CD14-positive monocyte (primary cell): Measurements from ENCODE around the gene SIRT7. TPM values are rescaled to one million over a fixed set of nuclear protein-coding genes. Genes with fewer than 3 reads are reported as not detected.

Experiments used
- DNase-seq, 3 donors: peaks; one replicate each; pipeline ENCODE4 v3.0.0-alpha.2; 2011 to 2022
- H2AFZ ChIP-seq: 2 replicates; pipeline ENCODE4 v1.6.0; 2012; ENCODE audit warnings: mild to moderate bottlenecking, low read depth, low read length, inconsistent platforms; ENCODE audit not compliant: insufficient read depth, poor library complexity, severe bottlenecking
- H3K27ac ChIP-seq, 2 donors: 1 replicate in 1 of 2; 2 replicates in 1 of 2; pipeline ENCODE4 v1.5.1; 2012 to 2013; ENCODE audit warnings: low read length in 2 of 2, control low read depth in 1 of 2, inconsistent platforms in 1 of 2, low read depth in 1 of 2, mild to moderate bottlenecking in 1 of 2
- H3K27me3 ChIP-seq, 2 donors: one replicate each; pipeline versions ENCODE4 v1.6.0 to v1.6.1; 2011 to 2013; ENCODE audit warnings: low read length in 2 of 2; ENCODE audit not compliant: control insufficient read depth in 2 of 2, insufficient read depth in 2 of 2
- H3K36me3 ChIP-seq, 2 donors: replicated peaks in 1 of 2; 1 replicate in 1 of 2; 2 replicates in 1 of 2; pipeline versions ENCODE4 v1.5.1 to v1.6.1; 2012 to 2013; ENCODE audit warnings: low read length in 2 of 2, control low read depth in 1 of 2, inconsistent platforms in 1 of 2, mild to moderate bottlenecking in 1 of 2; ENCODE audit not compliant: insufficient read depth in 2 of 2, control insufficient read depth in 1 of 2
- H3K4me1 ChIP-seq, 2 donors: 1 replicate in 1 of 2; 2 replicates in 1 of 2; pipeline versions ENCODE4 v1.5.1 to v1.6.1; 2012 to 2013; ENCODE audit warnings: low read length in 2 of 2, control low read depth in 1 of 2, inconsistent platforms in 1 of 2, mild to moderate bottlenecking in 1 of 2, moderate library complexity in 1 of 2; ENCODE audit not compliant: insufficient read depth in 2 of 2, control insufficient read depth in 1 of 2
- H3K4me2 ChIP-seq: replicated peaks from 2 replicates; pipeline ENCODE3; 2012; ENCODE audit warnings: low read length, moderate library complexity, mild to moderate bottlenecking; ENCODE audit not compliant: poor library complexity, severe bottlenecking; ENCODE audit errors: extremely low read depth
- H3K4me3 ChIP-seq, 3 experiments: fragments of 200-600 bp in 1 of 3; sonication (generic) in 1 of 3; replicated peaks in 1 of 3; 1 replicate in 2 of 3; 2 replicates in 1 of 3; pipeline ENCODE4 v1.5.1; 2011 to 2013; ENCODE audit warnings: low read length in 3 of 3, mild to moderate bottlenecking in 3 of 3, control low read depth in 2 of 3, low read depth in 2 of 3, inconsistent platforms in 1 of 3, moderate library complexity in 1 of 3
- H3K79me2 ChIP-seq: 2 replicates; pipeline ENCODE4 v1.6.0; 2012; ENCODE audit warnings: mild to moderate bottlenecking, control low read depth, inconsistent platforms, low read length, moderate library complexity; ENCODE audit not compliant: insufficient read depth
- H3K9ac ChIP-seq: 2 replicates; pipeline ENCODE4 v1.6.0; 2017; ENCODE audit warnings: low read length, mild to moderate bottlenecking; ENCODE audit not compliant: insufficient read depth, poor library complexity, severe bottlenecking
- H3K9me3 ChIP-seq, 2 donors: replicated peaks in 1 of 2; 1 replicate in 1 of 2; 2 replicates in 1 of 2; pipeline versions ENCODE4 v1.5.1 to v1.6.1; 2012 to 2013; ENCODE audit warnings: low read length in 2 of 2, control low read depth in 1 of 2; ENCODE audit not compliant: control insufficient read depth in 1 of 2, insufficient read depth in 1 of 2
- H4K20me1 ChIP-seq: 2 replicates; pipeline ENCODE4 v1.6.0; 2012; ENCODE audit warnings: mild to moderate bottlenecking, low read length, control low read depth, moderate library complexity; ENCODE audit not compliant: insufficient read depth
- H3K27ac Mint-ChIP-seq, 7 donors: one replicate each; pipeline ENCODE4 v1.8.0; 2020; ENCODE audit warnings: mild to moderate bottlenecking in 7 of 7, mixed read lengths in 7 of 7, moderate library complexity in 6 of 7, inconsistent platforms in 2 of 7
- H3K27me3 Mint-ChIP-seq, 3 donors: one replicate each; pipeline ENCODE4 v1.8.0; 2021 to 2022; ENCODE audit warnings: low read depth in 3 of 3, mild to moderate bottlenecking in 3 of 3, mixed read lengths in 3 of 3, moderate library complexity in 3 of 3, inconsistent platforms in 1 of 3
- H3K36me3 Mint-ChIP-seq, 2 donors: one replicate each; pipeline ENCODE4 v1.8.0; 2020; ENCODE audit warnings: mixed read lengths in 2 of 2, inconsistent platforms in 1 of 2, mild to moderate bottlenecking in 1 of 2
- H3K4me1 Mint-ChIP-seq: one replicate; pipeline ENCODE4 v1.8.0; 2020; ENCODE audit warnings: mild to moderate bottlenecking, mixed read lengths
- H3K4me3 Mint-ChIP-seq, 2 donors: one replicate each; pipeline ENCODE4 v1.8.0; 2020; ENCODE audit warnings: mild to moderate bottlenecking in 2 of 2, mixed read lengths in 2 of 2, moderate library complexity in 1 of 2
- H3K9me3 Mint-ChIP-seq, 7 donors: one replicate each; pipeline ENCODE4 v1.8.0; 2020 to 2022; ENCODE audit warnings: mixed read lengths in 7 of 7, mild to moderate bottlenecking in 6 of 7, moderate library complexity in 6 of 7, inconsistent platforms in 2 of 7
- WGBS: methylation state at CpG from one replicate; pipeline ENCODE4 v1.1.5; 2013; ENCODE audit warnings: missing lambda C conversion rate; ENCODE audit not compliant: insufficient coverage; 5-methylcytosine and 5-hydroxymethylcytosine counted together
- intact Hi-C, 2 donors: fragments of 100-400 bp; cut with micrococcal nuclease; formaldehyde crosslinking; loops; one replicate each; pipeline versions ENCODE4 v1.15.0 to v1.15.1; 2023
- polyA plus RNA-seq, 3 donors: library from polyadenylated mRNA; depleted of rRNA in 1 of 3; unstranded in 2 of 3; stranded (reverse) in 1 of 3; fragments of 300-500 nt in 2 of 3; fragments of >200 nt in 1 of 3; fragmentation: Illumina TruSeq in 2 of 3; gene quantifications; 1 replicate in 2 of 3; 2 replicates in 1 of 3; pipeline ENCODE4 v1.2.3, GENCODE V29; 2012 to 2021
- TF ChIP-seq, protein P1 (sequence below): fragments of 200-600 bp; IDR thresholded peaks from one replicate; pipeline ENCODE4 v1.8.0; 2022; ENCODE audit warnings: antibody characterized with exemption, mild to moderate bottlenecking

The SIRT7 gene
- polyA plus RNA-seq, 3 donors = 22.5 to 73.5 (median 23.7) TPM

DNA sequence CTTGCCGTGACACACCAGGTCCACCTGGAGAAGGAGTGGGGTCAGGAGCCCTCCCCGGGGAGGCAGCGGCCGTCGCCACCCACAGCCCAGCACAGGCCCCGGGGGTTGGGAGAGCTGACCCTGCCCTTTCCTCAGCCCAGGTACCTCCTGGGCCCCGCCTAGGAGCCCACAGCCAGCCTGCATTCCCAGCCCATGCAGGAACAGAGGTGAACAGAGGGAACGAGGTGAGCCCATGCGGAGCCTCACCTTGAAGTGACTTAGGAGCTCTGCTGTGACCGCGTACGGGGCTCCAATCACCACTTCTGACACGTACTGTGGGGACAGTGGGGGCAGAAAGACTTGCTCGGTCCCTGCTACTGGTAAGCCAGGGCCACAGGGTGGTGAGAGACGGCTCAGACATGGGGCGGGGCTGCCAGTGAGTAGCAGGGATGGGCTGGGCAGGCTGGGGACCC, 12.5 kb downstream of the SIRT7 start:
- Histone ChIP-seq H3K36me3 (peaks cover 22 to 34% of the 10 kb centered on the region in 2 donors), H4K20me1 (peaks cover 13% of the 10 kb centered on the region), H3K9me3 (no peaks in the 10 kb centered on the region), H3K4me3 (no peak overlapping the region), H2AFZ (no peak overlapping the region), H3K4me1 (peaks cover 6 to 17% of the 10 kb centered on the region in 2 donors), H3K9ac (no peak overlapping the region), H3K27me3 (peaks cover 3 to 20% of the 10 kb centered on the region in 2 donors), H3K79me2 (peaks cover 11% of the 10 kb centered on the region), H3K4me2 (no peak overlapping the region), H3K27ac (no peak overlapping the region)
- H3K9me3 Mint-ChIP-seq = peaks cover 0 to 12% (median 0%) of the 10 kb centered on the region in 7 donors
- no peak overlapping the region for H3K4me3 Mint-ChIP-seq
- H3K27ac Mint-ChIP-seq = no peak overlapping the region
- peaks cover 38 to 56% of the 10 kb centered on the region in 2 donors for H3K36me3 Mint-ChIP-seq
- H3K27me3 Mint-ChIP-seq = peaks cover 15 to 33% (median 21%) of the 10 kb centered on the region in 3 donors
- DNase-seq = no peak
- 96% methylated on average over 16 of the region's 16 CpGs for WGBS
- TF ChIP-seq, protein P1, sequence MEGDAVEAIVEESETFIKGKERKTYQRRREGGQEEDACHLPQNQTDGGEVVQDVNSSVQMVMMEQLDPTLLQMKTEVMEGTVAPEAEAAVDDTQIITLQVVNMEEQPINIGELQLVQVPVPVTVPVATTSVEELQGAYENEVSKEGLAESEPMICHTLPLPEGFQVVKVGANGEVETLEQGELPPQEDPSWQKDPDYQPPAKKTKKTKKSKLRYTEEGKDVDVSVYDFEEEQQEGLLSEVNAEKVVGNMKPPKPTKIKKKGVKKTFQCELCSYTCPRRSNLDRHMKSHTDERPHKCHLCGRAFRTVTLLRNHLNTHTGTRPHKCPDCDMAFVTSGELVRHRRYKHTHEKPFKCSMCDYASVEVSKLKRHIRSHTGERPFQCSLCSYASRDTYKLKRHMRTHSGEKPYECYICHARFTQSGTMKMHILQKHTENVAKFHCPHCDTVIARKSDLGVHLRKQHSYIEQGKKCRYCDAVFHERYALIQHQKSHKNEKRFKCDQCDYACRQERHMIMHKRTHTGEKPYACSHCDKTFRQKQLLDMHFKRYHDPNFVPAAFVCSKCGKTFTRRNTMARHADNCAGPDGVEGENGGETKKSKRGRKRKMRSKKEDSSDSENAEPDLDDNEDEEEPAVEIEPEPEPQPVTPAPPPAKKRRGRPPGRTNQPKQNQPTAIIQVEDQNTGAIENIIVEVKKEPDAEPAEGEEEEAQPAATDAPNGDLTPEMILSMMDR = no peak
- peaks cover 10% of the 10 kb centered on the region for H3K4me1 Mint-ChIP-seq
- intact Hi-C loops = no loop called here

DNA sequence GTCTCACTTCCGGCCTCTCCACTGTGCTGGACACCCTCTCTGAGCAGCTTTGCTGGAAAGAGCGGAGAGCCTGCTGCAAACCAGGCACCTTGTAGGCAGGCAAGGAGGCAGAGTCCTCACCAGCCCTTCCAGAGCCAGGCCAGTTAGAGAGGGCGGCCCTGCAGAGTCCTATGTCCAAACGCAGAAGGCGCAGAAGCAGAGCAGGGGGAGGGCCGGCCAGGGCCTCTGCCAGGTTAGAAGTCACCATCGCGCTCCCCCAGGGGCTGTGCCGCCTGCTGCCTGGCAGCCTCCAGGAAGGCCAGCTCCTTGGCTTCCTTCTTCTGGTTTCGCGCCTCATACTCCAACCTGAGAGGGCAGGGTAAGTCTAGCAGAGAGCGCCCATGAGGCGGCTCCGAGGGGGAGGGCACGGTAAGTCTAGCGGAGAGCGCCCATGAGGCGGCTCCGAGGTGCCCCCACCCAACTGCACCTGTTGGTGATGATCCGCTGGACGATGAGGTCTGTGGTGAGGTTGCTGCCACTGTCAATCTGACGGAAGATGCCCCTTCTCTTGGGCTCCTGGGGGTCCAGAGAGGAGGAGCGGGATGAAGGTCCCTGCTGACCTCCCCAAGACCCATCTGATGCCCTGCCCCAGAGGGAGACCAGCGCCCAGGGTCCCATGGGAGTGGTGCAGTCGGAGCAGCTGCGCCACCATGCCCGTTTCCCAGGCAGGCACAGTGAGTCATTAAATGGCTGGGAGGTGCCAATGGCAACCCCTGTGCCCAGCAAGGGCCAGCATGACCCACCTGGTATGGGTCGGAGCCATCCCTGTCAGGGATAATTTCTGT, 13.2 kb downstream of the SIRT7 start:
- DNase-seq = no peak
- peaks cover 24 to 40% of the 10 kb centered on the region in 2 donors for H3K36me3 ChIP-seq
- peaks cover 3 to 20% of the 10 kb centered on the region in 2 donors for H3K27me3 ChIP-seq
- H2AFZ ChIP-seq = no peak overlapping the region
- Mint-ChIP-seq H3K36me3 (peaks cover 44 to 63% of the 10 kb centered on the region in 2 donors), H3K4me3 (no peak overlapping the region), H3K27me3 (peaks cover 19 to 33% (median 21%) of the 10 kb centered on the region in 3 donors), H3K4me1 (peaks cover 4% of the 10 kb centered on the region), H3K27ac (no peak overlapping the region), H3K9me3 (peaks cover 0 to 12% (median 0%) of the 10 kb centered on the region in 7 donors)
- H4K20me1 ChIP-seq = peaks cover 13% of the 10 kb centered on the region
- H3K4me2 ChIP-seq = no peak overlapping the region
- H3K9me3 ChIP-seq = no peaks in the 10 kb centered on the region
- H3K27ac ChIP-seq = no peak overlapping the region
- WGBS = 93% methylated on average over 20 of the region's 28 CpGs
- H3K4me1 ChIP-seq = peaks cover 0 to 12% of the 10 kb centered on the region in 2 donors
- no peak overlapping the region for H3K9ac ChIP-seq
- H3K4me3 ChIP-seq = no peak overlapping the region
- TF ChIP-seq, protein P1 = no peak
- peaks cover 5% of the 10 kb centered on the region for H3K79me2 ChIP-seq
- intact Hi-C loops = no loop called here
